Activated CD4-positive, alpha-beta T cell treated with anti-CD3 and anti-CD28 coated beads, Interleukin-2, amount 10 ng/mL, durations not matched to agents 7 days and 5 days (primary cell): Measurements from ENCODE around the gene ATP13A3. TPM values are rescaled to one million over a fixed set of nuclear protein-coding genes. Genes with fewer than 3 reads are reported as not detected.
"Not testable (repeated sequence)": the region's sequence is repeated elsewhere in the genome, so short reads cannot be mapped to it uniquely, and the experiment has no call there.

Source experiments
- CTCF ChIA-PET: fragments of 350-600 bp; sonication (Branson Sonifier 250); formaldehyde crosslinking; loops from one replicate; lab custom pipeline; 2021; ENCODE audit warnings: antibody characterized with exemption; lab: Charles Lee
- POLR2A ChIA-PET: fragments of 350-600 bp; sonication (Branson Sonifier 250); formaldehyde crosslinking; loops from one replicate; lab custom pipeline; 2021; ENCODE audit warnings: antibody characterized with exemption; lab: Charles Lee
- DNase-seq: peaks from one replicate; pipeline ENCODE4 v3.0.0-alpha.2; 2020
- H3K27ac Mint-ChIP-seq: one replicate; pipeline ENCODE4 v1.8.0; 2021; ENCODE audit warnings: mild to moderate bottlenecking, moderate library complexity, mixed read lengths
- H3K27me3 Mint-ChIP-seq: one replicate; pipeline ENCODE4 v1.8.0; 2021; ENCODE audit warnings: mixed read lengths
- H3K36me3 Mint-ChIP-seq: one replicate; pipeline ENCODE4 v1.8.0; 2021; ENCODE audit warnings: low read depth, mixed read lengths
- H3K4me1 Mint-ChIP-seq: one replicate; pipeline ENCODE4 v1.8.0; 2021; ENCODE audit warnings: mixed read lengths
- H3K4me3 Mint-ChIP-seq: one replicate; pipeline ENCODE4 v1.8.0; 2021; ENCODE audit warnings: mild to moderate bottlenecking, moderate library complexity, mixed read lengths
- H3K9me3 Mint-ChIP-seq: one replicate; pipeline ENCODE4 v1.8.0; 2021; ENCODE audit warnings: mixed read lengths
- total RNA-seq, 2 experiments: library from RNA; stranded (reverse); gene quantifications; one replicate each; pipeline ENCODE4 v1.2.3, GENCODE V29; 2021

ATP13A3 gene
- 10 to 100 TPM; 59.2 to 73.8 TPM for total RNA-seq

DNA sequence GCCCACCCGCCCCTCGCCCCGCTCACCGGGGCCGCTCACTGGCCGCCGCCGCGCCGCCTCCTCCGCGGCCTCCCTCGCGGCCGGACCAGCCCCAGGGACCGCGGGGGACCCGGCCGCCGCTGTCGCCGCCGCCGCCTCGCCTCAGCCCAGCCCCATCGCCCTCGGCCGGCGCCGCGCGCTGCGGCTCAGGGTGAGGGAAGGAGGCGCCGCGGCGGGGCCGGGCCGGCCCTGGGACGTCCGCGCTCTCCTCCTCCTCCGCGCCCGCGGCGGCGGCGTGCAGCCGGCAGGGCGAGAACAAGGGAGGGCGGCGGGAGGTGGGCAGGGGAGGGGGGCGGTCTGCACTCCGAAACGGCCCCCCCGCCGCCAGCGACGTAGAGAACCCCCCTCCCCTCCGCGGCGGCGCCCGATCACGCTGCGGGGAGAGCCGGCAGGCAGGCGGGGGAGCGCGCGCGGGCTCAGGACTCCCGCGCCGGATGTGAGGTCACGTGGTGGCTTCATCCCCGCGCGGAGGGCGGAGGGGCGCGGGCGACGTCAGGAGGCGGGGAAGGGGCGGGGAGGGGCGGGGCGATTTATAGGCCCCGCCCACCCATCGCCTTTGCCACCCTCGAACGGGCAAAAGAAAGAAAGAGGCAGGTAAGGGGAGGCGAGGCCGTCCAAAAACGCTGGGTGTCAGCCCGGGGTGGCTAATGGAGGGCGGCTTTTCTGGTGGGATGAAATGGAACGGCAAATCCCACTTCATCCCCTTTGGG, at the start of gene ATP13A3:
ATP13A3 (minus strand) TSS at position 463 of the 749 bp plus-strand sequence. CDS start 24,812 bp downstream, outside the sequence.
- Mint-ChIP-seq H3K4me3 (peak within 1 kb of the TSS; percentile 92), H3K4me1 (peaks cover 57% of the 10 kb centered on the region), H3K27me3 (no peaks in the 10 kb centered on the region), H3K27ac (peak within 1 kb of the TSS; percentile 96), H3K9me3 (no peaks in the 10 kb centered on the region), H3K36me3 (peaks cover 40% of the 10 kb centered on the region)
- DNase-seq = peak; percentile 90
- CTCF ChIA-PET = interaction anchor here (0.8 to 1.9 kb wide), 2 partner anchors 11 to 14 kb away, joined by 3 to 7 read pairs; no protein-coding TSS in a partner anchor
- POLR2A ChIA-PET = no interaction called here

DNA sequence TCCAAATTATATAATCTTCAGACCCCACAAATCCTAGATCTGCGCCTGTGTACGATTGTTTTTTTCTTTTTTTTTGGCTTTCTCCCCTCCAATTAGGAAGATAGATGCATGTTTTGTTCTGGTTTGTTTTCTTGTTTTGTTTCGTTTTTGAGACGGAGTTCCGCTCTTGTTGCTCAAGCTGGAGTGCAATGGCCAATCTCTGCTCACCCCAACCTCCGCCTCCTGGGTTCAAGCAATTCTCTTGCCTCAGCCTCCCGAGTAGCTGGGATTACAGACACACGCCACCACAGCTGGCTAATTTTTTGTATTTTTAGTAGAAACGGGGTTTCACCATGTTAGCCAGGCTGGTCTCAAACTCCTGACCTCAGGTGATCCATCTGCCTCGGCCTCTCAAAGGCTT, 48.4 kb upstream of the ATP13A3 start:
- peaks cover 20% of the 10 kb centered on the region for H3K9me3 Mint-ChIP-seq
- H3K36me3 Mint-ChIP-seq, CTCF ChIA-PET, POLR2A ChIA-PET, DNase-seq, H3K4me1 Mint-ChIP-seq, H3K27ac Mint-ChIP-seq, H3K4me3 Mint-ChIP-seq: not testable (repeated sequence)
- peaks cover 10% of the 10 kb centered on the region for H3K27me3 Mint-ChIP-seq

DNA sequence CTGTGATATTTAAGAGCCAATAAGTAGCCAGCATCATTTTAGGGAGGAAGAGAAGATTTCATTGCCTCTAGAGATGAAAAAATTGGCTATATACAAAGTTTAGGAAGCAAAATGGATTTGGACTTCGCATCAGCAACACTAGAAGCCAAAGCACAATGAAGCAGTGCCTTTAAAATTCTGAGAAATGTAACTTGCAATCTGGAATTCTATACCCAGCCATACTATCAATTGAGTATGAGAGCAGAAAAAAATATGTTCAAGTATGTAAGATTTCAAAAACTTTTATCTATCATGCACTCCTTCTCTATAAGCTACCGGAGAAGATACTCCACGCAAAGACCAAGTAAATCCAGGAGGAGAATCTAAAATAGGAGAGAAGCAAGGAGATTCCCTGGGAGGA, 47.4 kb upstream of the ATP13A3 start:
- H3K27me3 Mint-ChIP-seq = peaks cover 10% of the 10 kb centered on the region
- peaks cover 1% of the 10 kb centered on the region for H3K36me3 Mint-ChIP-seq
- ChIA-PET CTCF (no interaction called here), POLR2A (no interaction called here)
- peaks cover 20% of the 10 kb centered on the region for H3K9me3 Mint-ChIP-seq
- no peak overlapping the region for H3K4me3 Mint-ChIP-seq
- H3K4me1 Mint-ChIP-seq = no peaks in the 10 kb centered on the region
- H3K27ac Mint-ChIP-seq = no peak overlapping the region
- DNase-seq = no peak

DNA sequence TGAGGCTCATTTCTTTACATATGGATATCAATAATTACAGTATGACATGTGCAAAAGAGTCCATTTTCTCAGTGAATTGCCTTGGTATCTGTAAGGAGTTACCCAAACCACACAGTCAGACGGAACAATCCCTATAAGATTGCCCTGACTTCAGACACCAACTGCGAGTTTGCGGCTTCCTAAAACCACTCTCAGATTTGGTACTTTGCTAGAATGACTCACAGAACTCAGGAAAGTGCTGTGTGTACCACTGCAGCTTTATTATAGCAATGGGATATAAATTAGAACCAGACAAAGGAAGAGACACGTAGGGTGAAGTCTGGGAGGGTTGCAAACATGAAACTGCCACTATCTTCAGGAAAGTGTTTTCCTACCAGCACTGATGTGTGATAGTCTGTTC, 45.8 kb upstream of the ATP13A3 start:
- Mint-ChIP-seq H3K27ac (no peak overlapping the region), H3K4me1 (no peaks in the 10 kb centered on the region), H3K9me3 (peaks cover 20% of the 10 kb centered on the region), H3K27me3 (peaks cover 10% of the 10 kb centered on the region), H3K36me3 (peaks cover 1% of the 10 kb centered on the region), H3K4me3 (no peak overlapping the region)
- ChIA-PET CTCF (no interaction called here), POLR2A (no interaction called here)
- no peak for DNase-seq

DNA sequence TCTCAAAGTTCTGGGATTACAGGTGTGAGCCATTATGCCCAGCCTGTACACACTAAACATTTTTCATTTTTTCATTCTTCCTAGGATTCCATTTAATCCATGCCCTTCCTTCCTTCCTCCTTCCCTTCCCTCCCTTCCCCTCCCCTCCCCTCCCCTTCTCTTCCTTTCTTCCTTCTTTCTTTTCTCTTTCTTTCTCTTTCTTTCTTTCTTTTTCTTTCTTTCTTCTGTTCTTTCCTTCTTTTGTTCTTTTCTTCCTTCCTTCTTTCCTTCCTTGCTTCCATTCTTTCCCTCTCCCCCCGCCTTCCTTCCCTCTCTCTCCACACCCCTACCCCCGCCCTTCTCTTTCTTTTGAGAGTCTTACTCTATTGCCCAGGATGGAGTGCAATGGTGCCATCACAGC, 40.9 kb upstream of the ATP13A3 start:
- Mint-ChIP-seq H3K27me3 (peaks cover 5% of the 10 kb centered on the region), H3K9me3 (peaks cover under 1% of the 10 kb centered on the region), H3K36me3 (no peaks in the 10 kb centered on the region), H3K27ac (no peak overlapping the region), H3K4me3 (no peak overlapping the region), H3K4me1 (no peaks in the 10 kb centered on the region)
- no peak for DNase-seq
- POLR2A ChIA-PET = no interaction called here
- CTCF ChIA-PET = interaction anchor here (0.6 kb wide), 1 partner anchor 883 kb away, joined by 3 read pairs; no protein-coding TSS in a partner anchor

DNA sequence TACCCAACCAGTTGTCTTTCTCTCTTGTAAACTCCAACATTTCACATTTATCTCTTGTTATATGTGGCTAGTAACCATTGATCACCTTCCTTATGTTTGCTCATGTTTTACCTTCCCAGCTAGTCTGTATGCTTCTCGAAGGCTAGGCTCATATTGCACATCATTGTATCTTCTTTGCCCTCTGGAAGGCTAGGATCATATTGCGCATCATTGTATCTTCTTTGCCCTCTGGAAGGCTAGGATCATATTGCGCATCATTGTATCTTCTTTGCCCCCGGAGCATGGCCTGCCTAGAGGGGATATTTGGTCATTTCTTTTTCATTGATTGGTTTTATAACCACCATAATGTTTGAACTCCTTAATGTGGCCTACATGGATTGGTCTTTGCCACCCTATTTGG, 39.4 kb upstream of the ATP13A3 start:
- Mint-ChIP-seq H3K27ac (no peak overlapping the region), H3K4me1 (peaks cover 4% of the 10 kb centered on the region), H3K9me3 (peaks cover 2% of the 10 kb centered on the region), H3K4me3 (no peak overlapping the region), H3K27me3 (peaks cover 4% of the 10 kb centered on the region), H3K36me3 (no peaks in the 10 kb centered on the region)
- POLR2A ChIA-PET = interaction anchor here (0.6 kb wide), 1 partner anchor 100 kb away, joined by 6 read pairs; no protein-coding TSS in a partner anchor
- no peak for DNase-seq
- CTCF ChIA-PET = no interaction called here

DNA sequence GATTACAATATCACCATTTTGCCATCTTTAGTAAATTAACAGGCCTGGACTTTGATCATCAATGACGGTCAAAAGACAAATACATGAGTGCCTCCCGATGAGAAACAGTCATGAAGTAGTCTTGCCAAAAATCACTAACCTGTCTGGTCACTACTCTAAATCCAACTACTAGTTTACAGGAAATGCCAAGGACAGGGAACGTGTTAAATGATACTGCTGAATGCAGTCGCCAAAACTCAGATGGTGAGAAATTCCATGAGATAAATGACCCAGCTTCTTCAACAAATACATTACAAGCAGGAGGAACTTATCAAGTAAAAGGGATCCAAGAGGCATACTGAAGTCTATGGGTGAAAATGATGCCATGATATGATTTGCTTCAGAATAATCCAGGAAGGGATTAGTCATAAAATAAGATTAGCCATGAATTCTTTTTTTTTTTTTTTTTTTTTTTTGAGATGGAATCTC, 35.8 kb upstream of the ATP13A3 start:
- peaks cover 4% of the 10 kb centered on the region for H3K27me3 Mint-ChIP-seq

DNA sequence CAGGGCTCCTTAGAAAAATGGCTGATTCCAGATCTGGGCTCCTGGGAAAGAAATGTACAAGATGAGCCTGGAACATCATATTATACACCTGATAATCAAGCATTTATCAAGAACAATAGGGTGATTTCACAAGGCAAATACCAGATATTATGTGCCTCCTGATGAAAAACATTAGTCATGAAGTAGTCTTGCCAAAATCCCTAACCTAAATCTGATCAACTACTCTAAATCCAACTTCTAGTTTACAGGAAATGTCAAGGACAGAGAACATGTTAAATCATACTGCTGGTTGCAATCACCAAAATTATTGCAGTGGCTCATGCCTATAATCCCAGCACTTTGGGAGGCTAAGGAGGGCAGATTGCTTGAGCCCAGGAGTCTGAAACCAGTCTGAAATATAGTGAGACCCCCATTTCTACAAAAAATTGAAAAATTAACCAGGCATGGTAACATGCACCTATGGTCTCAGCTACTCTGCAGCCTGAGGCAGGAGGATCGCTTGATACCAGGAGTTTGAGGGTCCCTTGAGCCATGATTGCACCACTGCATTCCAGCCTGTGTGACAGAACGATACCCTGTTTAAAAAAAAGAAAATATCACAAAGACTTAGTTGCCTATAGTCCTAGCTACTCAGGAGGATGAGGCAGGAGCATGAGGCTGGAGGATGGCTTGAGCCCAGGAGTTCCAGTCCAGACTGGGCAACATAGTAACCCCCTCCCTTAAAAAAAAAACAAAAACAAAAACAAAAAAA, 34.9 kb upstream of the ATP13A3 start:
- Mint-ChIP-seq H3K27me3 (peaks cover 4% of the 10 kb centered on the region), H3K27ac (no peak overlapping the region), H3K4me3 (no peak overlapping the region), H3K4me1 (peaks cover 14% of the 10 kb centered on the region), H3K9me3 (peaks cover 7% of the 10 kb centered on the region), H3K36me3 (peaks cover 3% of the 10 kb centered on the region)
- no peak for DNase-seq
- ChIA-PET CTCF (interaction anchor here (0.9 to 1.1 kb wide), 3 partner anchors 8 to 13 kb away, joined by 3 read pairs; no protein-coding TSS in a partner anchor), POLR2A (no interaction called here)

More for the DNA sequence above, 35.8 kb upstream of the ATP13A3 start:
- POLR2A ChIA-PET = no interaction called here
- Mint-ChIP-seq H3K4me1 (peaks cover 14% of the 10 kb centered on the region), H3K9me3 (peaks cover 7% of the 10 kb centered on the region), H3K4me3 (no peak overlapping the region), H3K27ac (no peak overlapping the region), H3K36me3 (peaks cover 3% of the 10 kb centered on the region)
- DNase-seq = no peak
- CTCF ChIA-PET = interaction anchor here (0.9 to 1.1 kb wide), 2 partner anchors 9 to 13 kb away, joined by 3 read pairs; no protein-coding TSS in a partner anchor

DNA sequence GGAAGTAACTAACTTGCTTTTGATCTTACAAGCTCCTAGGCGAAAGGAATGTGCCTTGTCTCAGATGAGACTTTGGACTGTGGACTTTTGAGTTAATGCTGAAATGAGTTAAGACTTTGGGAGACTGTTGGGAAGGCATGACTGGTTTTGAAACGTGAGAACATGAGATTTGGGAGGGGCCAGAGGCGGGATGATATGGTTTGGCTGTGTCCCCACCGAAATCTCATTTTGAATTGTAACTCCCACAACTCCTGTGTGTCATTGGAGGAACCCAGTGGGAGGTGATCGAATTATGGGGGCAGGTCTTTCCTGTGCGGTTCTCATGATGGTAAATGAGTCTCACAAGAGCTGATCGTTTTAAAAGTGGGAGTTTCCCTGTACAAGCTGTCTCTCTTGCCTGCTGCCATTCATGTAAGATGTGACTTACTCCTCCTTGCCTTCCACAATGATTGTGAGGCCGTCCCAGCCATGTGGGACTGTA, 33.9 kb upstream of the ATP13A3 start:
- POLR2A ChIA-PET, H3K9me3 Mint-ChIP-seq, H3K36me3 Mint-ChIP-seq, H3K27me3 Mint-ChIP-seq, H3K27ac Mint-ChIP-seq, H3K4me3 Mint-ChIP-seq: not testable (repeated sequence)
- CTCF ChIA-PET = interaction anchor here (0.6 to 1.5 kb wide), 4 partner anchors 9 to 120 kb away, joined by 3 to 4 read pairs (median 3); no protein-coding TSS in a partner anchor
- DNase-seq = peak; percentile 10
- peaks cover 14% of the 10 kb centered on the region for H3K4me1 Mint-ChIP-seq

DNA sequence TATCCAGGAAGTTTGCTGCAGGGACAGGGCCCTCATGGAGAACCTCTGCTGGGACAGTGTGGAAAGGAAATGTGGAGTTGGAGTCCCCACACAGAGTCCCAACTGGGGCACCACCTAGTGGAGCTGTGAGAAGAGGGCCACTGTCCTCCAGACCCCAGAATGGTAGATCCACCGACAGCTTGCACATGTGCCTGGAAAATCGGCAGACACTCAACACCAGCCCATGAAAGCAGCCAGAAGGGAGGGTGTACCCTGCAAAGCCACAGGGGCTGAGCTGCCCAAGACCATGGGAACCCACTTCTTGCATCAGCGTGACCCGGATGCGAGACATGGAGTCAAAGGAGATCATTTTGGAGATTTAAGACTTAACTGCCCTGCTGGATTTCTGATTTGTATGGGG, 33.4 kb upstream of the ATP13A3 start:
- DNase-seq, H3K4me3 Mint-ChIP-seq, H3K27ac Mint-ChIP-seq, H3K27me3 Mint-ChIP-seq, H3K9me3 Mint-ChIP-seq, H3K36me3 Mint-ChIP-seq, POLR2A ChIA-PET: not testable (repeated sequence)
- CTCF ChIA-PET = interaction anchor here (0.6 to 1.5 kb wide), 4 partner anchors 9 to 121 kb away, joined by 3 to 4 read pairs (median 3); no protein-coding TSS in a partner anchor
- peaks cover 14% of the 10 kb centered on the region for H3K4me1 Mint-ChIP-seq

DNA sequence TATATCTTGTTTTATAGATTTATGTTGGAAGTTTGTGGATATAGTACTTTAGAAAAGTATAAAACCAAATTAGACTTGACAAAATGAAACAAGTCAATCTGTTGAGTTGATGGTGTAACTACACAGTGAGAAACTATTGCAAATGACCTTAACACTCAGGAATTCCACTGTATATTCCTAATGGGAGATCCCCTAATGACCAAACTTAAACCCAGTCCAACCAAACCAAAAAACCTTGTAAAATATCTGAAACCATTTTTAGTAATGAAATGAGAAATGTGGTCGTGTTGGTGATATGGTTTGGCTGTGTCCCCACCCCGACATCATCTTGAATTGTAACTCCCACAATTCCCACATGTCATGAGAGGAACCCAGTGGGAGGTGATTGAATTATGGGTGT, 31.9 kb upstream of the ATP13A3 start:
- no peak overlapping the region for H3K4me3 Mint-ChIP-seq
- ChIA-PET CTCF (no interaction called here), POLR2A (no interaction called here)
- peaks cover 7% of the 10 kb centered on the region for H3K9me3 Mint-ChIP-seq
- DNase-seq = no peak
- H3K27me3 Mint-ChIP-seq = peaks cover 4% of the 10 kb centered on the region
- H3K36me3 Mint-ChIP-seq = peaks cover 3% of the 10 kb centered on the region
- H3K4me1 Mint-ChIP-seq = peaks cover 14% of the 10 kb centered on the region
- no peak overlapping the region for H3K27ac Mint-ChIP-seq

DNA sequence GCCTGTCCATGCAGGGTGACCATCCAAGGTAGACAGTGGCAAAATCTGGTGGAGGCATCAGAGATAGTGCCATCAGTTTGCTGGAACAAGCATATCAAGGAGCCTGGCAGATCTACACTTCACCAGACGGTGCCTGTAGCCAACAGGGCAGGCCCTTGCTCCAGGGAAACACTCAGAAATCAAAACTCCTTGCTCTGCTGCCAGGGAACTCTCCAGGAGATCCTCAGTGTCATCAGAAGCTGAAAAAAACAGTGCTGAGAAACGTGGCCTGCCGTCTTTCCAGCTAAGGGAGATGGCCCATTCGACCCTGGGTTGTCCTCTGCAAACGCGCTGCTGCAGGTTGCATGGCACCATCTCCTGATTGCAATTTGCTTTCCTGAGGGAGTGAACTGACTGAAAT, 30.5 kb upstream of the ATP13A3 start:
- Mint-ChIP-seq H3K4me1 (peaks cover 14% of the 10 kb centered on the region), H3K36me3 (peaks cover 3% of the 10 kb centered on the region), H3K9me3 (peaks cover 7% of the 10 kb centered on the region), H3K27ac (no peak overlapping the region), H3K4me3 (no peak overlapping the region), H3K27me3 (no peaks in the 10 kb centered on the region)
- ChIA-PET CTCF (no interaction called here), POLR2A (no interaction called here)
- no peak for DNase-seq
